Stimulated activated effector memory CD8-positive, alpha-beta T cell treated with anti-CD3 and anti-CD28 coated beads, Interleukin-12 subunit alpha, Interleukin-12 subunit beta, amount 100 ng/mL, for 72 hours (primary cell): Measurements from ENCODE around the gene CLUH.
"Not testable (repeated sequence)": the region's sequence is repeated elsewhere in the genome, so short reads cannot be mapped to it uniquely, and the experiment has no call there.

Source experiments
- ATAC-seq: fragments of 150-1000 bp; cut with Tn5 transposase; 2 replicates; pipeline ENCODE4 v1.10.0; 2021
- DNase-seq, 2 donors: peaks; one replicate each; pipeline ENCODE4 v3.0.0; 2021 to 2022; ENCODE audit warnings: low spot score in 2 of 2
- H3K27ac Mint-ChIP-seq: one replicate; pipeline ENCODE4 v1.8.0; 2022; ENCODE audit warnings: mild to moderate bottlenecking, mixed read lengths
- H3K36me3 Mint-ChIP-seq: one replicate; pipeline ENCODE4 v1.8.0; 2022; ENCODE audit warnings: mild to moderate bottlenecking, mixed read lengths
- H3K4me1 Mint-ChIP-seq: one replicate; pipeline ENCODE4 v1.8.0; 2022; ENCODE audit warnings: mixed read lengths
- H3K4me3 Mint-ChIP-seq: one replicate; pipeline ENCODE4 v1.8.0; 2022; ENCODE audit warnings: mild to moderate bottlenecking, mixed read lengths
- H3K9me3 Mint-ChIP-seq: one replicate; pipeline ENCODE4 v1.8.0; 2022; ENCODE audit warnings: mixed read lengths

Gene CLUH

DNA sequence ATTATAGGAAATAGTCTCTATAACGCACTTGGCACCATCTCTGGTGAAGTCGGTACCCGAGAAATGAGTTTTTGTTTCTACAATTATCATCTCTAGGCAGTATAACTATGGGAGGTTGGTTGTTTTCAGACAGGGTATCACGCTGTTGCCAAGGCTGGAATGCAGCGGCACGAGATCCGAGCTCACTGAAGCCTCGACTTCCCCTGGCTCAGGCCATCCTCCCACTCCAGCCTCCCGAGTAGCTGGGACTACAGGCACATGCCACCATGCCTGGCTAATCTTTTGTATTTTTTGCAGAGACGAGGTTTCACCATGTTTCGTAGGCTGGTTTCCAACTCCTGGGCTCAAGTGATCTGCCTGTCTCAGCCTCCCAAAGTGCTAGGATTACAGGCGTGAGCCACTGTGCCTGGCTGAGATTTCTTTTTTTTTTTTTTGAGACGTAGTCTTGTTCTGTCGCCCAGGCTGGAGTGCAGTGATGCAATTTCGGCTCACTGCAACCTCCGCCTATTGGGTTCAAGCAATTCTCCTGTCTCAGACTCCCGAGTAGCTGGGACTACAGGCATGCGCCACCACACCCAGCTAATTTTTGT lies 12.3 kb downstream of the CLUH start:
- DNase-seq, H3K27ac Mint-ChIP-seq, H3K9me3 Mint-ChIP-seq, ATAC-seq, H3K4me3 Mint-ChIP-seq, H3K4me1 Mint-ChIP-seq: not testable (repeated sequence)
- peaks cover 64% of the 10 kb centered on the region for H3K36me3 Mint-ChIP-seq

DNA sequence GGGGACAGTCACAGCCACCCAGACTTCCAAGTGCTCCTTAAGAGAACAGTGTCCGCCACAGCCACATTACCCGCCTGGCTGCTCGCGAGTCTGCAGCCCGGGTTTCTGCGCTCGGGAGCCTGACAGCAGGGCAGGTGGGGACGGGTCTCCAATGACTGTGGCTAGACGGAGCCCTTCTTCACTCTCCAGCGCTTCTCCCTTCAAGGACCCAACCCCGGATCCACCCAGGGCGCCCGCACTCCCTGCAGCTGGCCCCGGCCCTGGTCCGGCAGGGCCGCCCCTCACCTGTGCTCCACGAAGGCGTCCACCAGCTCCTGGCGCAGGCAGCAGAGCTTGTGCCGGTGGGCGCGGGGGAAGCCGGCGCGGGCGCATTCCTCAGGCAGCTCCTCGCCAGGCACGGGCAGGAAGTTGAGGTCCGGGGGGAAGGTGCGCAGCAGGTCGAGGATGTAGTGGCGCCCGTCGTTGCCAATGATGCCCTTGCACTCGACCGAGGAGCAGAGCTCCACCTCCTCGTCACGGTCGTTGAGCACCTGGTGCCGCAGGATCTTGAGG lies 13.9 kb downstream of the CLUH start:
- Mint-ChIP-seq H3K9me3 (no peaks in the 10 kb centered on the region), H3K4me3 (no peak overlapping the region), H3K4me1 (no peaks in the 10 kb centered on the region), H3K27ac (no peak overlapping the region), H3K36me3 (peaks cover 69% of the 10 kb centered on the region)
- ATAC-seq (no peak), DNase-seq (no peak)

DNA sequence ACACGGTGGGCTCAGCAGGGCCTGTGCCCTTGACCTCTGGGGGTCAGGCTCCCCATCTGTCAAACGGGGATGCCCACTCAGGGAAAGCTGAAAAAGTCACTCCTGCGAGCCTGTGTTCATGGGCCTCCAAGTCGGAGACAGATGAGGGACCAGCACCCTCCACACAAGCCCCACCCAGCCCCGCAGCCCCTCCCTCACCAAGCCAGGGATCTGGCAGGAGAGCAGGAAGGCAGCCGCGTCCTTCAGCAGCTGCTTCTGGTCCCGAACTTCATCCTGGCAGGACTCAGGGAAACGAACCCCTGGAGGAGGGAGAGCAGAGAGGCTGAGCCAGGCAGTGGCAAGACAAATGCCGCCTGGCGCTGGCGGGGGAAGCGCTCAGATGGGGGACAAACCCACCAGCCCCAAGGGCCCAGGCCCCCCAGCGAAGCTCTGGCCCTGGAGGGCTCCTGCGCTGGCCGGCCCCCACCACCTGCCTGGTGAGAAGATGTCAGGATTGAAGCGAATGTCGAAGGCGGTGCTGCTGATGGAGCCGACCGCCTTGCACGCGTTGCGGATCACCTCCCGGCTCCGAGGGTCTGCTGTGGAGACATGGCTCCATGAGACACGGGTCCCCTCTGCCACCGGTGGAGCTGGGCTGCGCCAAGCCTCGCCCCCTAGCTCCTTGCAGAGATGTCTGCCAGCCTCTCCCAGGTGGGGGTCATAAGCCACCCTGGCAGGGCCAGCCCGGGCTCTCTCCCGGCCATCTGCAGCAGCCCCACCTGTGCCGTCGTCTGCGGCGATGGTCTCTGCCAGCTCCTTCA lies 15.4 kb downstream of the CLUH start:
- no peak overlapping the region for H3K27ac Mint-ChIP-seq
- no peaks in the 10 kb centered on the region for H3K4me1 Mint-ChIP-seq
- peaks cover 73% of the 10 kb centered on the region for H3K36me3 Mint-ChIP-seq
- ATAC-seq (no peak), DNase-seq (no peak)
- H3K4me3 Mint-ChIP-seq, result no peak overlapping the region
- no peaks in the 10 kb centered on the region for H3K9me3 Mint-ChIP-seq

DNA sequence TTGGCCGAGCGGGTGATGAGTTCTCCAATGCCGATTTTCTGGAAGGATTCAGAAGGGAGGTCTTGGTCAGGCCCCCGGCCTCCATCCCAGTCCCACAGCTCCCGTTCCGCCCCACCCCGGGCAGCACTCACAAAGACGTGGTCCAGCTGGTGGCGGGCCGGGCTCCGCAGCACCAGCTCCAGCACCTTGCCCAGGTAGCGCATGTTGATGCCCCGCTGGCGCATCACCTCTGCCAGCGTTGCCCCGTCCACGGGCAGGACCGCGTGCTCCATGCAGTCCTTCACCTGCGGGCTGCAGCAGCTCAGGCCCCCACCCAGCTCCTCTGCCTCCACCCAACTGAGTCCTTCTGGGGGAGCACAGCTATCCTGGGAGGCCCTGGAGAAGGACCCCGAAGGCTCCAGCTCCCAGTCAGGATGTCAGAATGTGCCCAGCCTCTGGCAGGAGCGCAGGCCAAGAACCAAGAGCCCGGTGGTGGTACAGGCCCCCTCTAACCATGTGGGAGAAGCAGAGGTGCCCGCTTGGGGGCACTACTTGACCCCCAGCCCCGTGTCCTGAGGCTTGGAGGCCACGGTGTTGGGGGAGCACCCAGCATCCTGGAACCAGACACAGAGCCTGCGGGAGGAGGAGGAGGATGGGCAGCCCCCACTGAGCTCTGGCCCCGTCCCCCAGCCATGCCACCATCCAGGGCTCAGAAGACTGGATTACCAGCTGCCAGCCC lies 16.2 kb downstream of the CLUH start:
- H3K4me1 Mint-ChIP-seq, result no peaks in the 10 kb centered on the region
- no peak overlapping the region for H3K4me3 Mint-ChIP-seq
- no peak for DNase-seq
- peaks cover 73% of the 10 kb centered on the region for H3K36me3 Mint-ChIP-seq
- H3K9me3 Mint-ChIP-seq, result no peaks in the 10 kb centered on the region
- ATAC-seq, result no peak
- H3K27ac Mint-ChIP-seq, result no peak overlapping the region

DNA sequence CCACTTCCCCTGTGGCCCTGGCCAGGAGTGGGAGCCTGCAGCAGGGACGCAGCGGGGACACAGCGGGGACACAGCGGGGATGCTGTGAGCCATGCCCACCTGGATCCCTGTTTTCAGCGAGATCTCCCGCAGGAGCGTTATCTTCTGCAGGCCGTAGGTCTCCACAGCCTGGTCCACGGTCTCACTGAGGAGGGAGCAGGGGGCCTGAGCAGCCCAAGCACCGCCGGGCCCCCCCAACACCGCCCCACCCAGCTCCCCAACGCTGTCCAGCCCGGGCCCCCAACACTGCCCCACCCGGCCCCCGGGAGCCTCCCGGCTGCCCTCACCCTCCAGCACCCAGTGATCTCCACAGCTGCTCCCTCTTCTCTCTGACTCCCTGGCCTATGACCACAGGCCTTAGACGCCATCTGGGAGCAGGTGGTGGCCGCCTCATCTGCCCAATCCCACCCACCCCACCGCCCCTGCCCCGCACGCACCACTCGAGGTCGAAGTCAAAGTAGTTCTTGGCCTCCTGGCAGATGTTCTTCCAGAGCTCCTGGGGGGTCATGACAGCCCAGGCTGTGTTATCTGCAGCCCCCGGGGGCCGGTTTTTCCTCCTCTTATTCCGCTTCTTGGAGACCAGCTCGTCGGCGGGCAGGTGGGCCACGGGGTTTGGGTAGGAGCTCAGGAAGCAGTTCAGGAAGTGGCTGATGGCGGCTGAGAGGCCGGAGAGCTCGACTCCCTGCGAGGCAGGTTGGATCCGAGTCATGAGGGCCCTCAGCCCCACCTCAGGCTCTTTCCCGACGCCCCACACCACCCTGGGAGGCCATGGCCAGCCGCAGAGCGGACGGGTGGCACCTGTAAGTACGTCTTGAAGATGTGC lies 17.0 kb downstream of the CLUH start:
- H3K27ac Mint-ChIP-seq, result no peak overlapping the region
- no peak for ATAC-seq
- no peak for DNase-seq

DNA sequence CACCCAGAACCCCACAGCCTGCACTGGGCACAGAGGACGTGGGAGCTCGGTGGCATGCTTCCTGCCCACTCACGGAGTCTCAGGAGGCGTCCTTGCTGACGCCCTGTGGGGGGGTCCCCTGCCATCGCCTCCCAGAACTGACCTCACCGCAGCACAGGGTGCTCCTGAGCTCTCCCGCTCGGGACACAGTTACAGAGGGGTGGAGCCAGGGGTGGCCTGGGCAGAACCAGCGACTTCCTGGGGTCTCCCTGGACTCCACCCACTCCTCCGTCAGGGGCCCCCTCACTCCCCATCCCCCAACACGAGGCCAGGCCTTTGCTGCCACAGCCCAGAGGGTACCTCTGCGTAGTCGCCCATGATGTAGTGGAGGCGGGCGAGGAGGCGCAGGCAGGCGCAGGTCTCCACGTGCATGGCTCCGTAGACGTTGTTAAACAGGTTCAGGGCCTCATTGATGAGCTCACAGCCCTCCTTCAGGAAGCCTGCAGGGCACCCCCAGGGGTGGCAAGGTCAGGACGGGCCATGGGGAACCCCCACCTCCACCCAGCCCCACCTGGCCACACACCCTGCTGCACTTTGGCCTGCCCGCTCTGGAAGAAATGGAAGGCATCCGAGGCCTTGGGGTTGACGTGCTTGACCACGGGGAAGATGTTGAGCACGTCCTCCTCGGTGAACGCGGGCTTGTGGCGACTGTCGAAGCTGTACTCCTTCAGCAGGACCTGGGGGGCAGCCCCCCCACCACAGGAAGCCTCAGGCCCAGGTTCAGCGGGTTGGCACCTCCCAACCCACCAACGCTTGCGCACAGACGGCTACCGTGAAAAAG lies 17.8 kb downstream of the CLUH start:
- peaks cover 8% of the 10 kb centered on the region for H3K4me1 Mint-ChIP-seq
- ATAC-seq (no peak), DNase-seq (no peak)
- peak overlapping the region; percentile 20 for H3K4me3 Mint-ChIP-seq
- H3K27ac Mint-ChIP-seq, result peak overlapping the region; percentile 68
- no peaks in the 10 kb centered on the region for H3K9me3 Mint-ChIP-seq
- H3K36me3 Mint-ChIP-seq, result peaks cover 73% of the 10 kb centered on the region

More for the DNA sequence above, 17.0 kb downstream of the CLUH start:
- Mint-ChIP-seq H3K36me3 (peaks cover 73% of the 10 kb centered on the region), H3K4me3 (no peak overlapping the region), H3K4me1 (no peaks in the 10 kb centered on the region), H3K9me3 (no peaks in the 10 kb centered on the region)

DNA sequence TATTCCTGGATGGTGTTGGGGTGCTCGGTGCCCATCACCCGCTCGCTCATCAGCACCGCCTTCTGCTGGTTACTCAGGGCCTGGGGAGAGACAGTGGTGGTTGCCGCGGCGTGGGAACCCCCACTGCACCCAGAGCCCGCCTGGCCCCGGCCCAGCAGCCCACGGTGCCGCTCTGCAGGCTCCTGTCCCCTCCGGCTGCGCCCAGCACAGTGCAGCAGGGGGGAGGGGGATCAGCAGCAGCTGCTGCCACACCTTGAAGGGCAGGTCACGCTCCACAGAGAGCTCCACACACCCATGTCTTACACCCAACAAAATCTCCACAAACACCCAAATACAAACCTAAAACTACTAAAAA lies 18.8 kb downstream of the CLUH start:
- Mint-ChIP-seq H3K4me3 (no peak overlapping the region), H3K9me3 (no peaks in the 10 kb centered on the region), H3K36me3 (peaks cover 66% of the 10 kb centered on the region), H3K27ac (peak overlapping the region; percentile 68), H3K4me1 (peaks cover 13% of the 10 kb centered on the region)
- DNase-seq (no peak), ATAC-seq (no peak)

DNA sequence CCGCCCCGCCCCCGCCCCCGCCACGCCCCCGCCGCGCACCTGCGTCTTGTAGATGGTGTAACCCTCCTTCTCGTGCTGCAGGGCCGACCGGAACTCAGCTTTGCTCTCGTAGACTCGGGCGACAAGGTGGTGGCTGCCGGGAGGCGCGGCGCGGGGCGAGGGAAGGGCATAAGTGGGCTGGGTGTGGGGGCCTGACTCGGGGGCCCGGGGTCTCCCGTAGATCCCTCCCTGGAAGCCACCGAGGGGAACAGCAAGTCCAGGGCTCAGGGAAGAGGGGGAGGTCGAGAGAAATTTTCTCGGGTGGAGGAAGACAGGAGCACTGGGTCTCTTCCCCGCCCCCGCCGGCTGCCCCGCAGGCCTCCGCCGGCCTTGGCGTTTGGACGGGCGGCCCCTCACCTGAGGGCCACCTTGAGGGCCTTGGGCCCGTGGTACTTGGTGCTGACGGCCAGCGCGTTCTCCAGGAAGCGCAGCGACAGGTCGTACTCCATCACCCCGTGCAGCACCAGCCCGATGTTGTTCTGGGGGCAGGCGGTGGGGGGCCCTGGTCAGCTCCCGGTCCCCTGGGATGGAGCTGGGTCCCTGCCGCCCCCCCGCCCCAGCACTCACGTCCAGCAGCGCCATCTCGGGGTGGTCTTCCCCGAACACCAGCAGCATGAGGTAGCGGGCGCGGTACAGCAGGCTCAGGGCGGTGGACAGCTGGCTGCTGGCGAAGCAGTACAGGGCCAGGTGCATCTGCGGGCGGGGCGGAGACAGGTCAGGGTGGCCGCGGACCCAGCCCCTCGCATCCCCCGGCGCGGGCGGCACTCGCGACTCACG lies 19.4 kb downstream of the CLUH start:
- Mint-ChIP-seq H3K9me3 (no peaks in the 10 kb centered on the region), H3K36me3 (peaks cover 66% of the 10 kb centered on the region), H3K4me3 (no peak overlapping the region), H3K4me1 (peaks cover 18% of the 10 kb centered on the region), H3K27ac (no peak overlapping the region)
- no peak for DNase-seq
- ATAC-seq, result no peak

DNA sequence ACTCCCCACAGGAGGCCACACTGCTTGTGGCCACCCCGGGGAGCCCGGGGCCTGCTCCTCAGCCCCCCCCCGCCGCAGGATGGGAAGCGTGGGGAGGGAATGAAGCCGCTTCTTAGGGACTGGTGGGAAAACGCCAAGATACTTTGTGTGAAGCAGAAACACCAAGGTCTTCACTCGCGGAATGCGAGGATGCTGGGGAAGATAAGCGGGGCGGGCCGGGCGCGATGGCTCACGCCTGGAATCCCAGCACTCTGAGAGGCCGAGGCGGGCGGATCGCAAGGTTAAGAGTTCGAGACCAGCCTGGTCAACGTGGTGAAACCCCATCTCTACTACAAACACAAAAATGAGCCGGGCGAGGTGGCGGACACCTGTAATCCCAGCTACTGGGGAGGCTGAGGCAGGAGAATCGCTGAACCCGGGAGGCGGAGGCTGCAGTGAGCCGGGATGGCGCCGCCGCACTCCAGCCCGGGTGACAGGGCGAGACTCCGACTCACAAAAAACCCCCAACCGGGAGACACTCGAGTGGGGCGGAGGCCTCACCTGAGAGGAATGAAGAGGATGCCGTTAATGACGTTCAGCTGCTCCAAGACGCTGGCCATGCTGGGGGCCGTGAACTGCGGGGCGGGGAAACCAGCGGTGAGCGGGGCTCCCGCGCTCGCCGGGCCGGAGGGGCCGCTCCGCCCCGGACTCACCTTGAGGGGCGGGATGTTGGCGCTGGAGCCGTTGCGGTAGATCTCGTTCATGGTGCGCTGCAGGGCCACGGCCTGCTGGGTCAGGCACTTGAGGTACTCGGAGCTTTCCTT lies 20.3 kb downstream of the CLUH start:
- no peak overlapping the region for H3K4me3 Mint-ChIP-seq
- DNase-seq, result no peak
- peaks cover 66% of the 10 kb centered on the region for H3K36me3 Mint-ChIP-seq
- no peak for ATAC-seq
- H3K9me3 Mint-ChIP-seq, result no peaks in the 10 kb centered on the region
- H3K4me1 Mint-ChIP-seq, result peaks cover 18% of the 10 kb centered on the region
- peak overlapping the region; percentile 14 for H3K27ac Mint-ChIP-seq

DNA sequence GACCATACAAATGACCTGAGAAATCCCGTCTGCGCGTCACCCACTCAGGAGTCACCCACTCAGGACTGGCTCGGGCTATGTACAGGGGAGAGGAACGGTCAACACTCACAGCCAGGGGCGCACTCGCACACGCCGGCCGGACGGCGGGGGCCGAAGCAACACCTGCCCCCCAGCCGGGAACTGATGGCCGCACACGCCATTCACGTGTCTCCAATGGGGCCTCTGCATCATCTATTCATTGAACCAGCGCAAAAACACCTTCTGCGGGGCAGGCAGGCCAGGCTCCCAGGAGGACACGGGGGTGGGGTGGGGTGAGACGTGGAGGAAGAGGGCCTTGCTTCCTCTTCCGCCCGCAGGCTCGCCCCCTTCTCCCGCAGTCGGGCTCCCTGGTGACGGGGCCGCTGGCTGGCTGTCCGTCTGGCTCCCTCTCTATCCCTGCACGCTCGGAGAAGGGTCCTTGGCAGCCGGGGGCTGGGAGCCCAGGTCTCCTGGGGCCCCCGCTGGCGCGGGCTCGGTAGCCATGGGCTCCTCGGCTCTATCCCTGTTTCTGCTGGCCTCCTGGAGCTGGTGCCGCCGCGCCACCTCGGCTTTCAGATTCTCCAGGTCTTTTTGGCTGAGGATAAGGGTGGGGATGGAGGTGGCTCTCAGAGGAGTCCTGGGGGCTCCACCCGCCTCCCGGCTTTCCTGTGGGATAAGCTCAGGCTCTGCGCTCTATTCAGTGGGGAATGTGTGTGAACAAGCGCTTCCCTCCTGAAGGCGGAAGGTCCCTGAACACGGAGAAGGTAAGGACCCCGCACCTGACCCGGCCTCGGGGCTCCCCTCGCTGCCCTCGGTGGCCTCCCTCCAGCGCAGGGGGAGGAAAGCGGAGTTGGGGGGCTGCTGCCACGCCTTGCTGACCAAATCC lies 21.1 kb downstream of the CLUH start:
- no peak for DNase-seq
- peaks cover 18% of the 10 kb centered on the region for H3K4me1 Mint-ChIP-seq
- no peaks in the 10 kb centered on the region for H3K9me3 Mint-ChIP-seq
- peak overlapping the region; percentile 14 for H3K27ac Mint-ChIP-seq
- no peak overlapping the region for H3K4me3 Mint-ChIP-seq
- no peak for ATAC-seq
- peaks cover 67% of the 10 kb centered on the region for H3K36me3 Mint-ChIP-seq

DNA sequence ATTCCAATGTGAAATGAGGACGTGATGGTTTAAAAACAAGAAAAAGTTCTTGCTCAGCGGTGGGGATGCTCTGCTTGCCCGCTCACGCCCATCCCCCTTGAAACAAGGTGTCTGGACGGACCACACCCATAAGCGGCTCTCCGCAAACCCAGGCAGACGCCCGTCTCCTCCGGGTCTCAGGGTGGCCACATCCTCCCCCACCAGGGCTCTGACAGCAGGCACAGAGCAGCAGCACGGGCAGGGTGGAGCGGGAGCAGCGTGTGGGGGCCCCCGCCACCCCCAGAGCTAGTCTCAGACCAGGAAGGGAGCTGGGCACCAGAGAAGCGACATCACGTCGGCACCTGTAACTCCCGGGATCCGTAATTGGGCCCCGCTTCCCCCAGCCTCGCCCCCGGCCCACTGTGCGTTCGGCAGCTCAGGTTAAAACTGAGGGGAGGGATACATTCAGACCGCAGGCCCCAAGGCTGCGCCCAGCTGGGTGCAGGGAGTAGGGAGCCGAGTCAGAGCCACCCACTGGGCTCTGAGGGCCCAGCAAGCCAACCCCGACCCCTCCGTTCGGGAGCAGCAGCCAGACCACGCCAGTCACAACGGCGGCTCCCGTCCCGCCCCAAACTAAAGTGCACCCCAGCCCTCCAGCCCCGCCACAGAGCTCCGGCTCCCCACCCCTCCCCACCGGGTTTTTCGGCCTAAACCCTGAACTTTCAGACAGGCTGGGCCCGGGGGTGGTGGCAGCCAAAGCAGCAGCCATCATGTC lies 22.0 kb downstream of the CLUH start:
- Mint-ChIP-seq H3K9me3 (no peaks in the 10 kb centered on the region), H3K36me3 (peaks cover 76% of the 10 kb centered on the region), H3K4me3 (peak overlapping the region; percentile 36), H3K4me1 (peaks cover 18% of the 10 kb centered on the region), H3K27ac (peak overlapping the region; percentile 90)
- ATAC-seq (peak; percentile 73), DNase-seq (peak in 1 of 2 donors; percentile 58)
